KMS-11 (cell line): ENCODE results near the gene COQ10B.

Experiments used
- H2AFZ ChIP-seq: fragments of 200-600 bp; sonication (generic); 2 replicates; pipeline ENCODE4 v1.6.1; 2016; ENCODE audit warnings: antibody characterized with exemption, mixed run types, low read depth
- H3K27ac ChIP-seq: fragments of 200-600 bp; sonication (generic); 2 replicates; pipeline ENCODE4 v1.6.1; 2016; ENCODE audit warnings: mild to moderate bottlenecking, mixed run types
- H3K27me3 ChIP-seq: fragments of 200-600 bp; sonication (generic); 2 replicates; pipeline ENCODE4 v1.6.1; 2017; ENCODE audit warnings: mild to moderate bottlenecking, low read depth, mixed run types, moderate library complexity; ENCODE audit not compliant: insufficient read depth
- H3K36me3 ChIP-seq: fragments of 200-600 bp; sonication (generic); 2 replicates; pipeline ENCODE4 v1.6.1; 2017; ENCODE audit warnings: mild to moderate bottlenecking, mixed run types; ENCODE audit not compliant: insufficient read depth
- H3K4me1 ChIP-seq: fragments of 200-600 bp; sonication (generic); 2 replicates; pipeline ENCODE4 v1.6.1; 2016; ENCODE audit warnings: mild to moderate bottlenecking, low read depth, mixed run types; ENCODE audit not compliant: poor library complexity, severe bottlenecking
- H3K4me2 ChIP-seq: fragments of 200-600 bp; sonication (generic); 2 replicates; pipeline ENCODE4 v1.7.0; 2016; ENCODE audit warnings: mild to moderate bottlenecking, mixed run types
- H3K4me3 ChIP-seq: fragments of 200-600 bp; sonication (generic); IDR thresholded peaks from 2 replicates; pipeline ENCODE4 v1.6.1; 2017; ENCODE audit warnings: low read depth, low read length, mixed read lengths; ENCODE audit not compliant: insufficient read depth
- H3K79me2 ChIP-seq: fragments of 200-600 bp; sonication (generic); 2 replicates; pipeline ENCODE4 v1.6.1; 2016; ENCODE audit warnings: low read depth, mixed run types; ENCODE audit not compliant: insufficient read depth
- H3K9ac ChIP-seq: fragments of 200-600 bp; sonication (generic); 2 replicates; pipeline ENCODE4 v1.6.1; 2016; ENCODE audit warnings: mild to moderate bottlenecking, mixed run types
- H4K20me1 ChIP-seq: fragments of 200-600 bp; sonication (generic); 2 replicates; pipeline ENCODE4 v1.6.1; 2016; ENCODE audit warnings: mild to moderate bottlenecking, mixed run types; ENCODE audit not compliant: insufficient read depth
- TF ChIP-seq, protein P1 (sequence below): fragments of 200-600 bp; sonication (generic); conservative IDR thresholded peaks from 2 replicates; pipeline ENCODE4 v1.6.1; 2017; ENCODE audit warnings: low read depth, mild to moderate bottlenecking, antibody characterized with exemption, low read length, moderate library complexity, mixed read lengths

COQ10B gene

GRCh38 chr2:197416268-197416667 lies 37.1 kb upstream of the COQ10B start:
- peaks cover 20% of the 10 kb centered on the region; the same call in 1 of the 2 replicates for H3K79me2 ChIP-seq
- H3K36me3 ChIP-seq = peaks cover 20% of the 10 kb centered on the region; the same call in 1 of the 2 replicates
- no peaks in the 10 kb centered on the region for H3K4me1 ChIP-seq
- no peak overlapping the region for H3K4me2 ChIP-seq
- H2AFZ ChIP-seq = no peak overlapping the region
- H3K9ac ChIP-seq = no peak overlapping the region
- H3K27ac ChIP-seq = no peak overlapping the region
- H3K27me3 ChIP-seq = no peaks in the 10 kb centered on the region
- no peak overlapping the region for H3K4me3 ChIP-seq
- H4K20me1 ChIP-seq = no peaks in the 10 kb centered on the region
- TF ChIP-seq, protein P1, sequence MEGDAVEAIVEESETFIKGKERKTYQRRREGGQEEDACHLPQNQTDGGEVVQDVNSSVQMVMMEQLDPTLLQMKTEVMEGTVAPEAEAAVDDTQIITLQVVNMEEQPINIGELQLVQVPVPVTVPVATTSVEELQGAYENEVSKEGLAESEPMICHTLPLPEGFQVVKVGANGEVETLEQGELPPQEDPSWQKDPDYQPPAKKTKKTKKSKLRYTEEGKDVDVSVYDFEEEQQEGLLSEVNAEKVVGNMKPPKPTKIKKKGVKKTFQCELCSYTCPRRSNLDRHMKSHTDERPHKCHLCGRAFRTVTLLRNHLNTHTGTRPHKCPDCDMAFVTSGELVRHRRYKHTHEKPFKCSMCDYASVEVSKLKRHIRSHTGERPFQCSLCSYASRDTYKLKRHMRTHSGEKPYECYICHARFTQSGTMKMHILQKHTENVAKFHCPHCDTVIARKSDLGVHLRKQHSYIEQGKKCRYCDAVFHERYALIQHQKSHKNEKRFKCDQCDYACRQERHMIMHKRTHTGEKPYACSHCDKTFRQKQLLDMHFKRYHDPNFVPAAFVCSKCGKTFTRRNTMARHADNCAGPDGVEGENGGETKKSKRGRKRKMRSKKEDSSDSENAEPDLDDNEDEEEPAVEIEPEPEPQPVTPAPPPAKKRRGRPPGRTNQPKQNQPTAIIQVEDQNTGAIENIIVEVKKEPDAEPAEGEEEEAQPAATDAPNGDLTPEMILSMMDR = no peak

DNA sequence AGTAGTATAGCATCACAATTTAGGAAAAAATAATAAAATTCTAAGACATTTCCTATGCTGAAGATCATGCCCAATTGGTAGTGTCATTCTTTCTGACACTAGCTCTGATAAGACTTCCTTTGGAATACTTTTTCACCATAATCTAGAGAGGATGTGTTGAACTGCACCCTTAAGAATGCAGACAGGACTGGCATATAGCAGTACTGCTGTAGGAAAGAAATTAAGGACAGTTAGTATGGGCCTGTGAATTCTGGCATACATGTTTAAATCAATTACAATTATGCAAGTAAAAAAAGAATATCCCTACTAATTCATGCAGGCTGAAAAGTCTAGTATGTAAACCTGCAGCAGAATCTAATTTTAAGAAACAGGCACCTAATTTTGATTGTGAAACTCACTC lies 33.9 kb upstream of the COQ10B start:
- TF ChIP-seq, protein P1 = no peak
- peaks cover 14% of the 10 kb centered on the region; the same call in 1 of the 2 replicates for H3K36me3 ChIP-seq

DNA sequence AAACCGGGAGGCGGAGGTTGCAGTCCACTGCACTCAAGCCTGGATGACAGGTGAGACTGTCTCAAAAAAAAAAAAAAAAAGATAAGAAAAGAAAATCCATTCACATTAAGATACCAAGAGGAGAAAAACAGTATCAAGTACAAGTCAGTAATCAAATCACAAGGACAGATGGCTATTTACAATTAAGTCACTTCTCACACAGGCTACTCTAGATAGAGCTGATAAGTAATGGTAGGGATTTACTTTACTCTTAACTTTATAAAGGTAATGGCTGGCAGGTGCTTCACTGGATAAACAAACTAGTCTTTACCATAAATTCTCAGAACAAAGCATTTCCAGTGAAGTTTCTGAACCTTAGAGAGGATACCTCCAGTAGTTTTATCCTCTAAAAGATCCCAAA lies 30.0 kb upstream of the COQ10B start:
- H3K4me2 ChIP-seq = no peak overlapping the region
- H4K20me1 ChIP-seq = peaks cover 38% of the 10 kb centered on the region
- peaks cover 21% of the 10 kb centered on the region for H3K4me1 ChIP-seq
- TF ChIP-seq, protein P1 = no peak
- H3K36me3 ChIP-seq = peaks cover 14% of the 10 kb centered on the region; the same call in 1 of the 2 replicates
- peaks cover 87% of the 10 kb centered on the region for H3K79me2 ChIP-seq
- H2AFZ ChIP-seq = no peak overlapping the region
- no peak overlapping the region for H3K4me3 ChIP-seq
- no peaks in the 10 kb centered on the region for H3K27me3 ChIP-seq
- H3K27ac ChIP-seq = no peak overlapping the region
- no peak overlapping the region for H3K9ac ChIP-seq

More for the DNA sequence above, 33.9 kb upstream of the COQ10B start:
- peaks cover 50% of the 10 kb centered on the region for H3K79me2 ChIP-seq
- H3K4me1 ChIP-seq = no peaks in the 10 kb centered on the region
- H4K20me1 ChIP-seq = 0 out of 2 replicates have a peak, but pooled peaks cover 5% of the 10 kb centered on the region
- no peak overlapping the region for H3K4me2 ChIP-seq
- H3K27ac ChIP-seq = no peak overlapping the region
- H3K27me3 ChIP-seq = no peaks in the 10 kb centered on the region
- no peak overlapping the region for H3K9ac ChIP-seq
- no peak overlapping the region for H3K4me3 ChIP-seq
- no peak overlapping the region for H2AFZ ChIP-seq

- TF ChIP-seq, protein P1 = no peak
- Histone ChIP-seq H3K27ac (no peak overlapping the region), H4K20me1 (peaks cover 59% of the 10 kb centered on the region)
Measured at GRCh38 chr2:197425550-197425949, 27.8 kb upstream of the COQ10B start.

More at GRCh38 chr2:197425550-197425949, 27.8 kb upstream of the COQ10B start:
- H3K36me3 ChIP-seq = peaks cover 12% of the 10 kb centered on the region; the same call in 1 of the 2 replicates
- H2AFZ ChIP-seq = no peak overlapping the region
- H3K9ac ChIP-seq = no peak overlapping the region
- H3K79me2 ChIP-seq = peaks cover 96% of the 10 kb centered on the region
- H3K4me3 ChIP-seq = no peak overlapping the region
- H3K4me1 ChIP-seq = peaks cover 41% of the 10 kb centered on the region
- no peak overlapping the region for H3K4me2 ChIP-seq
- no peaks in the 10 kb centered on the region for H3K27me3 ChIP-seq
